Stimulated activated CD4-positive, alpha-beta T cell treated with anti-CD3 and anti-CD28 coated beads, TNF-alpha, amount 100 ng/mL, for 24 hours (primary cell): ENCODE measurements around the gene PDIA3.
"Not testable (repeated sequence)": the region's sequence is repeated elsewhere in the genome, so short reads cannot be mapped to it uniquely, and the experiment has no call there.

Source experiments
- DNase-seq, 3 experiments: peaks; one replicate each; pipeline ENCODE4 v3.0.0-alpha.2; 2020; ENCODE audit warnings: low read depth in 3 of 3

The PDIA3 gene

DNA sequence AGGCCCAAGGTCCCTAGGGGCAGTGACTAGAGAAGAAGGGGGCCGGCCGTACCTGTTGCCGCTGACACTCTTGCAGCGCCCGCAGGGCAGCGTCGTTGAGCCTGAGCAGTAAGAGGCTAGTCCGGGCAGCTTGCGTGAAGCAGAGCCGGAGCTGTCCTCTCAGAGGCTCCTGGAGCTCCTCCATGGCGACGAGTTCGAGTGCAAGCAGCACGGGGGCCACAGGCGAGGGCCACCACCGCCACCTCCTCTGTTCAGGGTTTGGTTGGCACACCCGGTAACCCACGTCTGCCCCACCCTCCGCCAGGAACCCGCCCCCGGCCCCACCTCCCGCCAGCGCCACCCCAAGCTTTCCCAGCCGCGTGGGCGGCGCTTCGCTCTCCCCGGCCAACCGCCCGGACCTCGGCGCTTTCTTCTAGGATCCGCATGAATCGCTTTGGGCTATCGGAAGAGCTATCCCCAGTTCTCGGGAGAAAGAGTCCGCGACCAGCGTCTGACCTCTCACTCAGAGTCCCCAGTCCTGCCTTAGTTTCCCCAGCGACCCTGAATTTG, 30.6 kb downstream of the PDIA3 start, which contains the start of gene ELL3:
TSS of gene ELL3 (minus strand) at position 249 of the 549 bp plus-strand sequence. CDS start at position 184, 65 bp downstream.
- DNase-seq = peak; percentile 41 to 77 (median 48)

- DNase-seq = peak; percentile 64 to 88 (median 72)
Observed at GRCh38 chr15:43777267-43777914, 31.2 kb downstream of the PDIA3 start.

GRCh38 chr15:43779016-43779415, 32.8 kb downstream of the PDIA3 start:
- DNase-seq = no peak

- DNase-seq = no peak
Observed at GRCh38 chr15:43789409-43789808, 43.2 kb downstream of the PDIA3 start.

DNA sequence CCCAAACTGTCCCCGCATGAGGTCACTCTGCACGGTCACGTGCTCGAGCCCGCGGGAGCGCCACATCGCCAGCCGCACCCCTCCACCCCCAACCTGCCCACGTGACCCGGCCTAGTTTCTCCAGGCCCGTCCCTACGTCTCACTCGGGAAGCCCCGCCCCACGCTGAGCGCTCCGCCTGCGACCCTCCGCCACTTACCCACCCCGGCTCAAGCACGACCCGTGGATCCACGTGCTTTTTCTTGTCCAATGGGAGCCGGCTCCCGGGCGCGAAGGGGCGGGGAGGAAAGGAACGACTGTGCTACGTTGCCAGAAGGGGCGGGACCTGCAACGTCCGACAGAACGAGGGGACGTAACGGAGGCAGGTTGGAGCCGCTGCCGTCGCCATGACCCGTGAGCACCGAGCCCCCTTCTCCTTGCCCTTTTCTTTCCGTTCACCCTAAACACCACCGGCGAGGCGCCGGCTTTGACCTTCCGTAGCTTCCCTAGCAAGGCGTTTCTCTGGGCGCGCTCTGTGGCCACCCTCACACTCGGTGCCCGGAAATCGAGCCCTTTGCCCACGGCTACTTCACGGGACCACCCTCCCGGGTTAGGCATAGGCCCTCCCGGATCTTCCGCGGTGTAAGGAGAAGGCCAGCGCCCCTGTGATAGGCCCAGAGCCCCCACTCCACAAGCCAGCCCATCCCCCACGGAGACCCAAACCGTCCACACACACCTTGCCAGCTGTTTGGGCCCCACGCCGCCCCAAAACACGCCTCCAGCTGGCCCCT, 45.9 kb downstream of the PDIA3 start, which contains the start of gene SERF2:
TSS of gene SERF2 (plus strand) at position 328 of the 768 bp plus-strand sequence. CDS start at position 385, 57 bp downstream.
- peak; percentile 99 to 100 (median 100) for DNase-seq

GRCh38 chr15:43792761-43793476, 46.7 kb downstream of the PDIA3 start:
- peak in 1 of 3 experiments; percentile 28 for DNase-seq

- DNase-seq = no peak
Observed at GRCh38 chr15:43793647-43794046, 47.4 kb downstream of the PDIA3 start.

- no peak for DNase-seq
Observed at GRCh38 chr15:43794269-43795037, 48.2 kb downstream of the PDIA3 start.

DNA sequence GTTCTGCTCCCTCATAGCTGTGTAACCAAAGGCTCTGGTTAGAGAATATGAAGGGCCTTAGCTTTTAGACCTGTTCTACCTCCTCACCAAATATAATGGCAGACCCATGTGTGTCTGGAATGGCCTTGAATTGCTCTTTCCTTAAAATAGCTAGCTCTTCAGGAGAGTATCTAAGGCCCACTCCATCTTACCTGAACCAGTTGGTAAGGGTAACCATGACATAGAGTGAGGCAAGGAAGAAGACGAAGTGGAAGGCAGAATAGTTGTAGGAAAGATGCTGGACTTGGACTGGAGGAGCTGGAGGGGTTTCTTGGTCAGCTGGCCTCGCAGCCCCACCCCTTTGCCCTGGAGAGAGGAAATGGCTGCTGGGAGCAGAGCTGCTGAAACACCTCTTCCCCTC, 49.0 kb downstream of the PDIA3 start:
- DNase-seq = no peak

DNA sequence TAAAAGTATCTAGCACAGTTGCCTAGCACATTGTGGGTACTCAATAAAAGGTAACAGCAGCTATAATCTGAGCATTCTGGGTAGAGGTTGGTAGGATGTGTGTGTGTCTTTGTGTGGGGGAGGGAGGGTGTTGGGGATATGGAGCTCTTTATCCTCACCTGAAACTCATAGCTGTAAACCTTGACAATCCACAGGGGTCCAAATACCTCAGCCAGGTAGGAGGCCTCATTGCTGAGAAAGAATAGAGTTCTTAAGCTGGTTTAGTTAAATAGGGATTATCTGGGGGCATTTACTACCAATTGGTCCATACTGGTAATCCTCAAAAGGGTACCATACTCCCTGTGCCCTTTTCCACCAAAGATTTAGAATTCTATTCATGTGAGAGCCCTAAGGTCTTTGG, 49.8 kb downstream of the PDIA3 start:
- DNase-seq = no peak

DNA sequence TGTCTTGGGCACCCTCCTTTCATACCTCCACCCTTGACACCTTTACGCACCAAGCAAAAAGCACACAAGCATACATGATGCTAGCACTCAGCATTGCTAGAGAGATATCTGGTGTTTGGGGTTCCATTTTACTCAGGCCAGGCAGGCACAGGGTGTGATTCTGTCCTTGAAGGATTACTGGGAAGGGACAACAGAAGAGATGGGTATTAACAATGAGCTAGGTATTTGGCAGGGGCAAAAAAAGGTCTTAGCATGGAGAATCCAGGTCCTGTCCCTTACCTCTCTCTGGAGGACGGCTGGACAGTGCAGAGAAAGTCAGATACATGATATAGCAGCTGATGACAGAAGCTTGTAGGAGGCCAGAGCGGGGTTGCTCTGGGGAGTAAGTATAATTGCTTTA, 50.3 kb downstream of the PDIA3 start:
- no peak for DNase-seq

DNA sequence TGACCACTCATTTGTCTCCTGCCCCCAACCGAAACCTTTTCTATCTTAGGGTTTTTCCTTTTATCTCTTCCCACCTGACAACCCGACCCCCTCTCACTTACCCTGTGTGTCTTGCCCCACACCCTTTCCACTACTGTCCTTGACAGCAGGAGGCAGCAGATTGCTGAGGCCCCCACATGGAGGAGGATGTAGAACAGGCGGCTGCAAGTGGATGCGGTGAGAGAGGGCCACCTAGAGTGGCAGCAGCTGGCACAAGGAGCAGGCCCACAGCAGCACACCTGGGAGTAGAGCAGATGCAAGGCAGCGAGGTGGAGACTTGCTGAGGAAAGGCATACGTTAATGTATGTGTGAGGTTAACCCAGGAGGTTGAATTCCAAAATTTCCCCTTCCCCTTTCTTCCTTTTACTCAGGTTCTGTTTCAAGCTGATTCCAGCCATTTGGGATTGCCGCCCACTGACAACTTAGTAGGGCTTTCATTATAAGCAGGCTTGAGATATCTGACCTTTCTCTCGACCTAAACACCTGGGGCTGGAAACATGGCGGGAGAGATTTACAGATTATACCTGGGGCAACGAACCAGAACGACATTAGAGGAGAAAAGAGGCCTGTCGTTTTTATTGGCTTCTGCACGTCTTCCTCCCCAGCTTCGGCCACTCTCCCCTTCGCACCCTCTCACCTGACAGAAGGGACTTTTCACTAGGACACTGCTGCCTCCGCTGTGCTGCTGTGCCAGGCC, 53.1 kb downstream of the PDIA3 start:
- no peak for DNase-seq

GRCh38 chr15:43799945-43800285, 53.7 kb downstream of the PDIA3 start, which contains the start of gene SERINC4:
Gene SERINC4 (minus strand): TSS chr15:43800220. CDS start chr15:43799986, 234 bp downstream.
- no peak for DNase-seq

DNA sequence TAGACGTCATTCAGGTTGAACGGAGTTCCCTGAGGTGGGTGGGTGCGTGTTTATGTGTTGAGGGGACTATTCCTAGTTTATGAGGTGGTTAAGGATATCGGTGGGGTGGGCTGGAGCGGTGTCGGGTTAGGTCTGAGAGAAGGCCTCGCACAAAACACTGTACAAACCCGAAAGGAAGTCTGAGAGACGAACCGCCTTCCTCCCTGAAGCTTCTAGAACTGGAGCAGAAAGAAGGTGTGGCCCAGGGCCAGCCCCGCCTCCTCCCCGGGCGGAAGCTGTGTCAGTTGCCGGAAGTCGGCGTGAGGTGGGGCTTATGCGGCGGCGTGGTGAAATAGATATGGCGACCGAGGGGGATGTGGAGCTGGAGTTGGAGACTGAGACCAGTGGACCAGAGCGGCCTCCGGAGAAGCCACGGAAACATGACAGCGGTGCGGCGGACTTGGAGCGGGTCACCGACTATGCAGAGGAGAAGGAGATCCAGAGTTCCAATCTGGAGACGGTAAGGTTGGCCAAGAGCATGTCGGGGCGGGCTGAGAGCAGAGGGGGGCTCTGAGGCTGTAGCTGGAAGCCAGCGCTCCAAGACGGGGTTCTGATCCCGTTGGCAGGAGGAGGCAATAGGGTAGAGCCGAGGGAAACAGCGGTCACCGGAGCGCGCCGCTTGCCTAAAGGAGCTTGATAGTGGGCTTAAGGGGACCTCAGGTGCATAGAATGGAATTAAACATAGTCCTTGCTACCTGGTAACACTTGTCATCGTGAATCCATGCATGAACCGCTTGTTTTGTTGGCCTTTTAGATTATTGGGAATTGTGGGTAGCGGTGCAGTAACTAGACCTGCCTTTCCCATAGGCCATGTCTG, 54.3 kb downstream of the PDIA3 start, which contains the start of gene HYPK:
TSS of gene HYPK (plus strand) at position 314 of the 856 bp plus-strand sequence. CDS start at position 338, 24 bp downstream.
- DNase-seq = peak; percentile 80 to 89 (median 87)

DNA sequence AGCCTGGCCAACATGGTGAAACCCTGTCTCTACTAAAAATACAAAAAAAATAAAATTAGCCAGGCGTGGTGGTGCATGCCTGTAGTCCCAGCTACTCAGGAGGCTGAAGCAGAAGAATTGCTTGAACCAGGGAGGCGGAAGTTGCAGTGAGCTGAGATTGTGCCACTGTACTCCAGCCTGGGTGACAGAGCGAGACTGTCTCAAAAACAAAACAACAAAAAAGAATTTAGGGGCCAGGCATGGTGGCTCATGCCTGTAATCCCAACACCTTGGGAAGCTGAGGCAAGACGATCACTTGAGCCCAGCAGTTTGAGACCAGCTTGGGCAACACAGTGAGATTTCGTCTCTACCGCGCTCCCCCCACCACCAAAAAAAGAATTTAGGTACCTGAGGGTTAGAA, 56.4 kb downstream of the PDIA3 start:
- not testable (repeated sequence) for DNase-seq

GRCh38 chr15:43808435-43808950, 62.3 kb downstream of the PDIA3 start:
- no peak for DNase-seq

- no peak for DNase-seq
Observed at GRCh38 chr15:43808960-43809678, 62.9 kb downstream of the PDIA3 start.

GRCh38 chr15:43815064-43815463, 68.8 kb downstream of the PDIA3 start:
- not testable (repeated sequence) for DNase-seq
